GM18858 (cell line): ENCODE measurements around the gene GPR142.

ENCODE experiments used
- ATAC-seq: cut with Tn5 transposase; IDR thresholded peaks from one replicate; pipeline ENCODE4 v1.9.1; 2021; ENCODE audit not compliant: unreplicated experiment

Gene GPR142

GRCh38 chr17:74417178-74418045 lies 50.1 kb downstream of the GPR142 start:
- ATAC-seq, result no peak

- ATAC-seq, result no peak
These were observed 52.7 kb downstream of the GPR142 start for GRCh38 chr17:74419928-74420411.
